Sciatic nerve (tissue), 2 donors: ENCODE data around the gene FAM193A. TPM values are rescaled to one million over a fixed set of nuclear protein-coding genes. Genes with fewer than 3 reads are reported as not detected.
A peak's percentile ranks its signal among the peaks of the same experiment; 100 is the strongest.
"Not testable (repeated sequence)": the region's sequence is repeated elsewhere in the genome, so short reads cannot be mapped to it uniquely, and the experiment has no call there.

ENCODE experiments used
- ATAC-seq: fragments of 200-7000 bp; cut with Tn5 transposase; one replicate; pipeline ENCODE4 v1.9.1; 2020; ENCODE audit warnings: mild to moderate bottlenecking, moderate library complexity
- DNase-seq: peaks from one replicate; pipeline ENCODE4 v3.0.0-alpha.2; 2020; ENCODE audit warnings: low spot score
- intact Hi-C: fragments of 100-400 bp; cut with DNase I; formaldehyde crosslinking; loops from one replicate; pipeline ENCODE4 v1.14.2; 2022
- total RNA-seq: library from RNA; stranded (reverse); fragmentation: NEBNext Ultra II Directional; extraction: Animal tissue kit (Norgen Biotek cat#: 25700); gene quantifications from one replicate; pipeline ENCODE4 v1.2.1, GENCODE V29; 2021
- donor health status: DM: no; HTN: no; CAD: no.
- donor health status: DM: no; HTN: no; CAD: no.

The FAM193A gene
- total RNA-seq, 1 donor from 2014 or later: 47.3 TPM

DNA sequence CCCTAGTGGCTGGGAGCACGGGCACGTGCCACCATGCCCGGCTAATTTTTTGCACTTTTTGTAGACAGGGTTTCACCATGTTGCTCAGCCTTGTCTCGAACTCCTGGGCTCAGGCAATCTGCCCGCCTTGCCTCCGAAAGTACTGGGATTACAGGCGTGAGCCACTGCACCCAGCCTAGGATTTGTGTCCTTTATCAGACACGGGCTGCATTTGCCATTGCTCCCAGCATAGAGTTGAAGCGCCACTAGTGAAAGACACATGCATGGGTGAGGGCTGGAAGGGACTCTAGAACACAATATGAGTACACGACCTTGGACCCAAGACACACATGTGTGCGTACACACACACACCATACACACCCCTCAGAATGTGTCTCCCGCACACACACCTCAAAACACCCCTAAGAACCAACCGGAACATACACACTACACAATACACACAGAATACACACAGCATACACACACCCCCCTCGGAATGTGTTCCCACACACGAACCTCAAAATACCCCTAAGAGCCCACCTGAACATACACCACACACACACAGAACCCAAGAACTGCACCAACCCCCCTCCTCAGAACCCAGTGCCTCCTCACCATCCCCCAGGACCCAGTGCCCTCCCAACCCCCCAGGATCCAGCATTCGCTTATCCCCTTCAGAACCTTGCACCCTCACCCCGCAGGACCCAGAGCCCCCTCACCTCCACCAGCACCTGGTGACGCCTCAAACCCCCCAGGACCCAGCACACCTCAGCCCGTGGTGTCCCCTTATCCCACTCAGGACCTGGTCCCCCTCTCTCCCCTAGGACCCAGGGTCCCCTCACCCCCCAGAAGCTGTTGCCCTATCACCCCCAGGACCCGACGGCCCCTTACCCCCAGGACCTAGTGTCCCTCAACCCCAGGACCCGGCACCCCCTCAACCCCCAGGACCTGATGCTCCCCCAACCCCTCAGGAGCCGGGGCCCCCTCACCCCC is 218.7 kb downstream of the FAM193A start:
- no peak for ATAC-seq
- intact Hi-C loops: loop anchor here (10.0 kb wide), 1 partner anchor 180 kb away; no protein-coding TSS in a partner anchor

DNA sequence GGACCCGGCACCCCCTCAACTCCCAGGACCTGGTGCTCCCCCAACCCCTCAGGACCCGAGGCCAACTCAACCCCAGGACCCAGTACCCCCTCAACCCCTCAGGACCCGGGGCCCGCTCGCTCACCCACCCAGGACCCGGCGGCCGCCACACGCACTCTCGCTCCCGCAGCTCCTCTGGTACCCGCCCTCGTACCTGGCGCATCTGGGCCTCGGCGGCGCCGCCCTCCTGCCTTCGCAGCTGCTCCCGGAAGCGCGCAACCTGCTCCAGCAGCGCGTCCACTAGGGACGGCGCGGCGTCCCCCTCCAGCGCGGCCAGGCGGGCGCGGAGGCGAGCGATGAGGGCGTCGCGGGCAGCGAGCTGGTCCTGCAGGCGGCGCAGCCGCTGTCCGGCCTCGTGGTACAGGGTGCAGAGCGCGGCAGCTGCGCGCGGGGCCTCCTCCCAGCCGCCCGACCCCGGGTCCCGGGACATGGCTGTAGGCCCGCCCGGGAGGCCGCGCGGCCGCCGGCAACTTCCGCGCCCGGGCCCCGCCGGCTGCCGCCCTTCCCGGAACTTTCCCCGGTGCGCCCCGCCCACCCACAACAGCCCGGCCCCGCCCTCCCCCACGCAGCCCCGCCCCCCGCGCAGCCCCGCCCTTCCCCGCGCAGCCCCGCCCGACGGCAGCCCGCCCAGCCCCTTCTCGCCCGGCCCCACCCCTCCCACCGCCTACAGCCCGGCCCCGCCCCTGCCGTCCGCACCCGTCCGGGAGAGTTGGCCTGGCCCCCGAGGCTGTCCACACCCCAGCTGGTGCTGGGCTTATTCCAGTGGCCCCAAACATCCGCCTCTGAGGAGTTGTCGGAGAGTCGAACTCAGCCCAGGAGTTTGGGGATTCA is 219.6 kb downstream of the FAM193A start, which contains the start of gene TNIP2:
TNIP2 (minus strand) TSS at position 516 of the 870 bp plus-strand sequence; CDS start at position 469, 47 bp downstream.
- DNase-seq: peak; percentile 92
- intact Hi-C loops: loop anchor here (10.0 kb wide), 1 partner anchor 179 kb away; no protein-coding TSS in a partner anchor
- ATAC-seq: peak; percentile 95

More for the DNA sequence above, 218.7 kb downstream of the FAM193A start:
- no peak for DNase-seq

DNA sequence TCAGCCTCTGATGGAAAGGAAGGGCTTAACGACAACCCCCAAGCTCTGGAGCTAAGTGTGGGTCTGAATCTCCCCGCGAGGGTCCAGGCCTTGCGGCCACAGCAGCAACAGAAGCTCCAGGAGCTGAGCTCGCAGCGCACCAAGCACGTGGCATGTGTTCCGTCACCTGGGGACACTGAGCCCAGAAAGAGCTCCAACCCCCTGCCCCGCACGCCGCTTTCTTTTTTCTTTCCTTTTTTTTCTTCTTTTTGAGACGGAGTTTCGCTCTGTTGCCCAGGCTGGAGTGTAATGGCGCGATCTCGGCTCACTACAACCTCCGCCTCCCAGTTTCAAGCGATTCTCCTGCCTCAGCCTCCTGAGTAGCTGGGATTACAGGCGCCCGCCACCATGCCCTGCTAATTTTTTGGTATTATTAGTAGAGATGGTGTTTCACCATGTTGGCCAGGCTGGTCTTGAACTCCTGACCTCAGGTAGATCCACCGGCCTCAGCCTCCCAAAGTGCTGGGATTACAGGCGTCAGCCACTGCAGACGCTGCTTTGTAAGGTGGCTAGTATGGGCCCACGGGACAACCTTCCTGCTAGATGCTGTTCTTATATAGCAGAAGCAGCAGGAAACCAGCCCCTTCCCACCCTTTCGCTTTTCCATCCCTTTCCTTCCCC is 220.4 kb downstream of the FAM193A start:
- intact Hi-C loops: loop anchor here (10.0 kb wide), 1 partner anchor 178 kb away; no protein-coding TSS in a partner anchor
- DNase-seq: no peak
- peak; percentile 54 for ATAC-seq

DNA sequence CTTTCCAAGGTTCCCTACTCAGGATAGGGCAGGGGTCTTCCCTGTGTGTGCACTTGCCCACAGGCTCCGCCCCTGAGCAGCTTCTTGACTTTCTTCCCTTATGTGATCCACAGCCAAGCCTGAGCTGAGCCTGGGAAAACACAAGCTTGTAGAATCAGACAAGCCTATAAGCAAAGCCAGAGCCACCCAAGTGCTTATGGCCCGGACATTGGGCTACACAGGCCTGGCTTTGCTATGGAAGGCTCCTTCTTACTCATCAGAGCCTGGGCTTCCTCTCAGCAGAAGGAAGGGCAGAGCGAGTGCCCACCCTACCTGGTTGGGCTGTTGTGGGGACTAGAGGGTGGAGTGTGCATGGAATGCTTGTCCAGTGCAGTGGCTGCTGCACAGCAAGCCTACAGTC is 221.0 kb downstream of the FAM193A start:
- intact Hi-C loops: loop anchor here (10.0 kb wide), 1 partner anchor 177 kb away; no protein-coding TSS in a partner anchor
- ATAC-seq (no peak), DNase-seq (no peak)

DNA sequence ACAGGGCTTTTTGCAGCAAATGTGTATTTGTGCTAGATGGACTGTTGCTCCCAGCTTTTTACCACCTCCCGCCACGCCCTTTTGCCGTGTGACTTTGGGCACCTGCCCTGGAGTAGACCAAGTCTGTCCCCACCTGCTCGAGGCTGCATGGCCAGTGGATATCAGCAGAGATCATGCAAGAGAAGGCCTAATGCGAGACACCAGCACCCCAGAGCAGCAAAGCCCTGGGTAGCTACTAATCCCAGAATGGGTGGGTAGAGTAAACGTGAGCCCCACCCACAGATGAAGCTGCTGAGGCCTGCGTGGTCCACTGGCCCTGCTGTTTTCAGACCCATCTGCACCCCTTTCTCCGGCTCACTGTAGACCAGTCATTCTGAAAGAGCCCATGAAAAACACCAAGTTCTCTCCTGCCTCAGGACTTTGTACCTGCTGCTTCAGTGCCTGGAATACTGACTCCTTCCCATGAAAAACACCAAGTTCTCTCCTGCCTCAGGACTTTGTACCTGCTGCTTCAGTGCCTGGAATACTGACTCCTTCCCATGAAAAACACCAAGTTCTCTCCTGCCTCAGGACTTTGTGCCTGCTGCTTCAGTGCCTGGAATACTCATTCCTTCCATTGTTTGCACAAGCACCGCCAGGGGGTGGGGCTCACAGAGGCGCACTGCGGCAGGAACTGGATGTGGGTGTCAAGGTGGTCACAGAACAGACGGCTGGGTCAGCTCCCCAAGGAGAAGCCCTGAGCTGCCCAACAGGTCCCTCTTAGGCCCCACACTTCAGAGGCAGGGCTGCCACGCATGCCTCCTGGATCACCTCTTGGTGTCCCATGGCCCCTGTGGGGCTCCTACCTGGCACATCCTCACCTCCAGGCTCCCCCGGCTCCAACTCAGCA is 224.8 kb downstream of the FAM193A start:
- ATAC-seq (no peak), DNase-seq (no peak)
- intact Hi-C loops: no loop called here

DNA sequence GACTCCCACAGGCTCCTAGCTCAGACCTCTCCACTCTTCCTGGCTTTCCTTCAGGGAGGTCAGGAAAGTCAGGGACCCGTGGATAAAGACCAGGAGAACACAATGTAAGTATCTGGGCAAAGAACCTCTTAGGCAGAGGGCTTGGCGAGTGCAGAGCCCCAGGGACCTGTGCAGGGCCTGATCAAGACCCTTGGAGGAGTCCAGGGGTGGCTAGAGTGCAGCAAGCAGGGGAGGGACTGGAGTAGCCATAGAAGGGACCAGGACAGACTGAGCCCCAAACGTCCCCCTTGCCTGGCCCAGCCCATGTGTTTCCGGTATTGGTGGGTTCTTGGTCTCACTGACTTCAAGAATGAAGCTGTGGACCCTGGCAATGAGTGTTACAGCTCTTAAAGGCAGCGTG is 225.6 kb downstream of the FAM193A start:
- intact Hi-C loops: no loop called here
- ATAC-seq (no peak), DNase-seq (no peak)

DNA sequence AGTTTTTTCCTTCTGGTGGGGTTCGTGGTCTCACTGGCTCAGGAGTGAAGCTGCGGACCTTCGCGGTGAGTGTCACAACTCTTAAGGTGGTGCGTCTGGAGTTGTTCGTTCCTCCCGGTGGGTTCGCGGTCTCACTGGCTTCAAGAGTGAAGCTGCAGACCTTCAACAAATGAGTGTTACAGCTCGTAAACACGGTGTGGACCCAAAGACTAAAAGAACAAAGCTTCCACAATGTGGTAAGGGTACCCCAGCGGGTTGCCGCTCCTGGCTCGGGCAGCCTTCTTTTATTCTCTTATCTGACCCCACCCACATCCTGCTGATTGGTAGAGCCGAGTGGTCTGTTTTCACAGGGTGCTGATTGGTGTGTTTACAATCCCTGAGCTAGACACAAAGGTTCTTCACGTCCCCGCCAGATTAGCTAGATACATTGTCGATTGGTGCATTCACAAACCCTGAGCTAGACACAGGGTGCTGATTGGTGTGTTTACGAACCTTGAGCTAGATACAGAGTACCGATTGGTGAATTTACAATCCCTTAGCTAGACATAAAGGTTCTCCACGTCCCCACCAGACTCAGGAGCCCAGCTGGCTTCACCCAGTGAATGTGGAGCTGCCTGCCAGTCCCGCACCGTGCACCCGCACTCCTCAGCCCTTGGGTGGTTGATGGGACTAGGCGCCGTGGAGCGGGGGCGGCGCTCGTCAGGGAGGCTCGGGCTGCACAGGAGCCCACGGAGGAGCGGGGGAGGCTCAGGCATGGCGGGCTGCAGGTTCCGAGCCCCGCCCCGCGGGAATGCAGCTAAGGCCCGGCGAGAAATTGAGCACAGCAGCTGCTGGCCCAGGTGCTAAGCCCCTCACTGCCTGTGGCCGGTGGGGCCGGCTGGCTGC is 226.3 kb downstream of the FAM193A start:
- intact Hi-C loops, ATAC-seq, DNase-seq: not testable (repeated sequence)

DNA sequence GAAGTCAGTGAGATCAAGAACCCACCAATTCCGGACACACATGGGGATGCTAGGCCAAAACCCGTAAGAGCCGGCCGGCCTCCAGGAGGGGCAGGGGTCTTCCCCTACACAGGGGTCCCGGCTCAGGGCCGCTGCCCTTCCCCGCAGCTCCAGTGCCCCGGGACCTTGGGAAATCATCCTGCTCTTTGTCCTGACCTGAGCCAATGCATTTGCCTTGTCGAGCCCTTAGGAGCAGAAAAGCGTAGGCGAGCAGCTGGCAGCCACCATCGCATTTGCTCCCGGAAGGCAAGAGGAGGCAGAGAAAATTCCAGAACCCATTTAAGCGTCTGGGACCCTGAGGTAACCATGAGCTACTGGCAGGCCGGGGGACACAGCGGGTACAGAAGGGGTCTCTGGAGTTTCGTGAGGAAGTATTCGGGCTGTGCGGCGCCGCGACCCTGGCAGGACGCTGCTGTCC is 227.1 kb downstream of the FAM193A start:
- DNase-seq (no peak), ATAC-seq (peak; percentile 23)
- intact Hi-C loops: no loop called here

DNA sequence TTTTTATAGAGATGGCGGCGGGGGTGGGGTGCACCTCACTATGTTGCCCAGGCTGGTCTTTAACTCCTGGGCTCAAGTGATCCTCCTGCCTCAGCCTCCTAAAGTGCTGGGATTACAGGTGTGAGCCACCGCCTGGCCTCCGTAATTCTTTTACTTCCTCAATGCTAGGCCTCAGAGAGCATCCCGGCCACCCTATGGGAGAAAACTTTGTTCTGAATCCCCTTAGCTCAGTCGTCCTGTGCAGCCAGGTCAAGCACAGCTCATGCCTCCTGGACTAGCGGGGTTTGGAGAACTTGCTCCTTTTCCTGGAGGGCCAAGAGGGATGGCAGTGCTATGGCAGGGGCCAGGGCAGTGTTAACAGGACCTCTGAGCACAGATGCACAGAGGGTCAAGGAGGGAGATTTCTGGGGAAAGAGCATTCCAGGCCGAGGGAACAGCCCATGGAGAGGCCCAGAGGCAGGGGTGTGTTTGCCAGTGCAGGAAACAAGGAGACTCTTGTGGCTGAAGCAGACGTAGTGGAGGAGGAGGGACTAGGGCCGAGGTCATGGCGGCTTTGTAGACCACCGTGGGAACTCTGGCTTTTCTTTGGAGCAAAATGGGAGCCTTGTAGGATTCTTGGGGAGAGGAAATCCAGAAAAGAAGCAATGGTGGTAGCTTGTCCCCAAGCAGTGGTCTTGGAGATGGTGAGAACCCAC is 229.5 kb downstream of the FAM193A start:
- ATAC-seq: no peak
- DNase-seq: no peak
- intact Hi-C loops: no loop called here

DNA sequence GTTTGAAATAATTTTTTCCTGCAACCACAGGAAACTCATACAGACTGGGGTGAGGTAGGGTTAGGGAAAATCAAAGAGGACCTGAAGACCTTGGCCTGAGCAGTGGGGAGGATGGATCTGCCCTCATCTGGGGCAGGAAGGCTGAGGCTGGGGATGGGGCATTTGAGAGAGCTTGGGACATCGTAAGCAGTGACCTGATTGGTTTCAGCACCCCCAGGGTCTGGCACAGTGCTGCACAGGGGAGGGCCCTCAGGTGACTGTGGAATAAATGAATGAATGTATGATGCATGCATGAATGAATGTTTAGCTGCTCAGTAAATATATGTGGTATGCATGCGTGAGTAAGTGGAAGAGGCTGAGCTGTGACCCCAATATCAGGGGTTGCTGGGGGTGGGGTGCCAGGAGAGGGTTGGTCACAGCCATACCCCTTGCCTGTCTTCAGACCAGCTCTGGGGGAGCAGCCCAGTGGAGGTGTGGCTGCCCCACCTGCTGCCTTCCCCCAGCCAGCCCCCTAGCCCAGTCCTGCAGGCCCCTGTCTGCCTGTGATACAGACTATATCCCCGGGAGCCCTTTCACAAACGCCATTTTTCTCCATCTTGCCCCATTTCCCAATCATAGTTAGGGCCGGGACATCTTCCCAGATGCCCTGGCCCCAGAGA is 230.7 kb downstream of the FAM193A start:
- intact Hi-C loops: no loop called here
- ATAC-seq (no peak), DNase-seq (no peak)

DNA sequence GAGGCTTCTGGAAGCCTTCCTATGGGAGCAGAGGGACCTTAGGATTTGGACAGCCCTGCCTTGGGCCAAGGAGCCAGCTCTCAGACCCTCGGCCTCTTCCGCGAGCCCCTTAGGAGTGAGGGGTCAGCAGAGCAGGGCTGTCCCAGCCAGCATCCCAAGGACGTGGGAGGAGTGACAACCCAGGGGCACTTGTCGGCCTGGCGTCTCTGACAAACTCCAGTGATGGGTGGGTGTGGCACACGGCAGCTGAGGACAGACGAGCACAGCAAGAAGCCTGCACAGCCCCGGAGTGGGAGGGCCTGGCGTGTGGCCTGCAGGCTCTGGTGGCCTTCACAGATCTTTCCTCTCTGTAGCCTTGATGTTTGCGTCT is 231.2 kb downstream of the FAM193A start:
- ATAC-seq: no peak
- no peak for DNase-seq
- intact Hi-C loops: no loop called here

DNA sequence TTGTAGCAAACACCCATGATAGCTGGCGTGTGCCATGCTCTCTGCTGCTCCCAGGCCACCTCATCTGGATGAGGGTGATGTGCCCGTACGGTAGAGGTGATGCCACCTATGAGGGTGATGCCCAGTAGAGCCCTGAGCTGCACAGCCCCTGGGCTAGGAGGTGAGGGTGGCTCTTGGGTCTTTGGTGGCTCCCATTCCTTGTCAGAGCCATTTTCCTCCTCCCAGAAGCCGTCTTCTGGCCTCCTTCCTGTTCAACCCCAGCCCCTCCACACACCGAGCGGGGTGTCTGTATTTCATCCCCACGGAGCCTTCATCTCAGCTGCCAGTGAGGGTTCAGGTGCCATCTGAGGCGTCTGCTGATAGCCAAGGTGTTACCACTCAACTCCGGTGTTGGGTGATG is 231.7 kb downstream of the FAM193A start:
- intact Hi-C loops: no loop called here
- DNase-seq: no peak
- ATAC-seq: no peak

DNA sequence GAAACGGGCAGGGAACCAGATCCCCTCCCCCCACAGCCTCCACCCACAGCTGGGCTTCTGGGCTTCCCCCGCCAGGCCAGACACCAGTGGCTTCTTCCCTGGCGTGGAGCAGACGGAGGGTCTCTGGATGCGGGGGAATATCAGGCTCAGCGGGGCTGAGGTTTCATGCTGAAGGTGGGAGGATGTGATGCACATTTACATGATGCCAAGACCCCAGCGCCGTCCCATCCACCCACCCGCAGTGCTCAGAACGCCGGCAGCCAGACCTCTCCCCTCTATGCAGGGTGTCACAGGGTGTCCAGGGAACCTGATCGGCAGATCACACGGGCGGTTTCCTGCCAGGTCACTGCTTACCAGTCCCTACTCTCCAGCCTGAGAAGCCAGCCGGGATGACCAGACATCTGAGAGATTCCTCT is 232.5 kb downstream of the FAM193A start:
- DNase-seq (no peak), ATAC-seq (no peak)
- intact Hi-C loops: no loop called here

DNA sequence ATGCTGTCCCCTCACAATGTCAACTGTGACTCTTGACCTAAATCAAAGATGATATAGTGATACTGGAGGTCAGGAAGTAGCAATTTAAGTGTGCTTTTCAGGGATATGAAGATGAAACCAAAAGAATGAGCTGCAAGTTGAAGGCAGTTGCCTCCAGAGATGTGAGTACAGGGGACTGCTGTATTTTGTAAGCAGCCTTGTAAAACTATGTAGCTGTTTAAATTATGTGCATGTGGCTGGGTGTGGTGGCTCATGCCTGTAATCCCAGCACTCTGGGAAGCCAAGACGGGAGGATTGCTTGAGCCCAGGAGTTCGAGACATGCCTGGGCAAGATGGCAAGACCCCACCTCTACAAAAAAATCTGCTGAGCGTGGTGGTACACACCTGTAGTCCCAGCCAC is 234.8 kb downstream of the FAM193A start:
- intact Hi-C loops: no loop called here
- ATAC-seq (no peak), DNase-seq (no peak)

DNA sequence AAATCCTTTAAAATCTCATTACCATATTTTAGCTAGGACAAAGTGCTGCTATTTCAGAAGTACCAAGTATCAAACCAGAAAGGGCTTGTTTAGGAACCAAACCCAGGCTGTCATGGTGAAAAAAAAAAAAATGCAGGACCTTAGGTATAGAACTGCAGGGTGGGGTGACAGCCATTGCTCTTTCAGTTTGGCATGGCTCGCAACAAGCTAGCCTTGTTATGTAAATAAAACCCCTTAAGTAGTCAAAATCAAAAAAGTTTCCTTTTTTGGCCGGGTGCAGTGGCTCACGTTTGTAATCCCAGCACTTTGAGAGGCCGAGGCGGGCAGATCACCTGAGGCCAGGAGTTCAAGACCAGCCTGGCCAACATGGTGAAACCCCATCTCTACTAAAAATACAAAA is 244.2 kb downstream of the FAM193A start:
- intact Hi-C loops, ATAC-seq, DNase-seq: not testable (repeated sequence)

DNA sequence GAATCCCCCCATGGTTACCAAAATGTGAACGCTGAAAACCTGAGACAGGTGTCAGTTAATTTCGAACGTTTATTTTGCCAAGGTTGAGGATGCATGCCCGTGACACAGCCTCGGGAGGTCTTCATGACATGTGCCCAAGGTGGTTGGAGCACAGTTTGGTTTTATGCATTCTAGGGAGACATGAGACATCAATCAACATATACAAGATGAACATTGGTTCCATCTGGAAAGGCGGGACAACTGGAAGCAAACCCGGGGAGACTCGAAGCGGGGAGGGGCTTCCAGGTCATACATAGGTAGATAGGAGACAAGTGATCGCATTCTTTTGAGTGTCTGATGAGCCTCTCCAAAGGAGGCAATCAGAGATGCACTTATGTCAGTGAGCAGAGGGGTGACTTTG is 245.5 kb downstream of the FAM193A start:
- ATAC-seq (no peak), DNase-seq (no peak)
- intact Hi-C loops: no loop called here
